BLaER1 treated with 17β-estradiol and CSF1 and Interleukin-3, amounts not matched to agents 10 nM and 100 nM (cell line): ENCODE results near the gene SMPD2.
A peak's percentile ranks its signal among the peaks of the same experiment; 100 is the strongest.

Experiments
- H3K27ac ChIP-seq, 11 experiments: shearing (Covaris generic); formaldehyde crosslinking; 2 replicates each; pipeline ENCODE4 v1.8.1; 2022
- H3K27me3 ChIP-seq, 11 experiments: shearing (Covaris generic); formaldehyde crosslinking; 2 replicates each; pipeline ENCODE4 v1.8.1; 2022
- H3K36me3 ChIP-seq, 11 experiments: shearing (Covaris generic); formaldehyde crosslinking; 2 replicates each; pipeline ENCODE4 v1.8.1; 2022
- H3K4me1 ChIP-seq, 10 experiments: shearing (Covaris generic); formaldehyde crosslinking; 2 replicates each; pipeline ENCODE4 v1.8.1; 2022
- H3K4me2 ChIP-seq, 11 experiments: shearing (Covaris generic); formaldehyde crosslinking; 2 replicates each; pipeline ENCODE4 v1.8.1; 2022
- H3K4me3 ChIP-seq, 10 experiments: shearing (Covaris generic); formaldehyde crosslinking; 2 replicates each; pipeline ENCODE4 v1.8.1; 2022
- H3K9ac ChIP-seq, 11 experiments: shearing (Covaris generic); formaldehyde crosslinking; 2 replicates each; pipeline ENCODE4 v1.8.1; 2022
- H3K9me3 ChIP-seq, 11 experiments: shearing (Covaris generic); formaldehyde crosslinking; replicated peaks in 1 of 11; 2 replicates each; pipeline ENCODE4 v1.8.1; 2022
- H4K20me1 ChIP-seq, 11 experiments: shearing (Covaris generic); formaldehyde crosslinking; 2 replicates each; pipeline ENCODE4 v1.8.1; 2022
- Cebpa-rat ChIP-seq, 11 experiments: shearing (Covaris generic); IDR thresholded peaks; 2 replicates each; pipeline ENCODE4 v1.8.1; 2022

The SMPD2 gene, protein sequence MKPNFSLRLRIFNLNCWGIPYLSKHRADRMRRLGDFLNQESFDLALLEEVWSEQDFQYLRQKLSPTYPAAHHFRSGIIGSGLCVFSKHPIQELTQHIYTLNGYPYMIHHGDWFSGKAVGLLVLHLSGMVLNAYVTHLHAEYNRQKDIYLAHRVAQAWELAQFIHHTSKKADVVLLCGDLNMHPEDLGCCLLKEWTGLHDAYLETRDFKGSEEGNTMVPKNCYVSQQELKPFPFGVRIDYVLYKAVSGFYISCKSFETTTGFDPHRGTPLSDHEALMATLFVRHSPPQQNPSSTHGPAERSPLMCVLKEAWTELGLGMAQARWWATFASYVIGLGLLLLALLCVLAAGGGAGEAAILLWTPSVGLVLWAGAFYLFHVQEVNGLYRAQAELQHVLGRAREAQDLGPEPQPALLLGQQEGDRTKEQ

DNA sequence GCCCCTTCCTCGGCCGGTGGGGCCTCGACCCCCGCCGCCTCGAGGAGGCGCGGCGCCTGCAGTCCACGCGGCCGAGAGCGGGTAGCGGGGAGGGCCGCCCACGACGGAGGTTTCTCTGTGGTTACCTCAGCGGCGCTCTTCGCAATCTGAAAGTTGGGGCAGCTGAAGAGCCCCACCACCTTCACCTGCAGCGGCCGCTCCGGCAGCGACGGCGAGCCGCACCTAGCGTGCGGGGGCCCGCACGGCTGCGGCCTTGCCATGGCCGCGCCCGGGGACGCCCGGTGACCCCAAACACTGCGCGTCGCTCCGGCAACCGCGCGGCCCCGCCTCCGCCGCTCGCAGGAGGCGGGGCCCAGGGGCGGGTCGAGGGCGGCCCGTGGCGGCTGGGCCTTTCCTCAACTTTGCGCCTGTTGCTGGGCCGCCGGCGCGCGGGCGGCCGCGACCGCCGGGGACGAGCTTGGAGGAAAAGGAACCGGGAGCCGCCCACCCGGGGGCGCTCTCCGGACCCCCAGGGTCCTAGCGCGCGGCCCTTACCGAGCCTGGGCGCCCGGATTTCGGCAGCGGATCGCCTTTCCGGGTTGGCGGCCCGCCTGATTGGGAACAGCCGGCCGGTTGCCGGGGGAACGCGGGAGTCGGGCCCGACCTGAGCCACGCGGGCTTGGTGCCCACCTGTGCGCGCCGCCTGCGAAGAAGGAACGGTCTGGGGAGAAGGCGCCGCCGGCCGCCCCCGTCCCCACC, at the start of gene SMPD2, which contains the start of gene PPIL6:
Gene SMPD2, plus strand, starts transcription at position 394 of the 738 bp plus-strand sequence. CDS start 398 bp downstream, outside the sequence.
Gene PPIL6, minus strand, starts transcription at position 298 of the 738 bp plus-strand sequence. Its CDS starts 38 bp downstream, at position 260.
- H3K27me3 ChIP-seq: peaks cover 0 to 8% (median 0%) of the 10 kb centered on the region in 11 experiments; a peak in 3 of 22 replicates
- no peaks in the 10 kb centered on the region for H3K9me3 ChIP-seq
- H3K36me3 ChIP-seq: peaks cover 31 to 37% (median 36%) of the 10 kb centered on the region in 11 experiments
- peaks cover 32 to 53% (median 42%) of the 10 kb centered on the region in 10 experiments for H3K4me1 ChIP-seq
- peaks cover 8 to 45% (median 40%) of the 10 kb centered on the region in 11 experiments; a peak in 16 of 22 replicates for H4K20me1 ChIP-seq
- H3K4me3 ChIP-seq: peak within 1 kb of the TSS; percentile 73 to 97 (median 84)
- H3K9ac ChIP-seq: peak within 1 kb of the TSS; percentile 87 to 98 (median 96)
- H3K4me2 ChIP-seq: peak within 1 kb of the TSS; percentile 87 to 99 (median 97)
- TF ChIP-seq Cebpa-rat (IDR thresholded peaks at IDR 0.05): no peak
- peak within 1 kb of the TSS; percentile 88 to 97 (median 94) for H3K27ac ChIP-seq

DNA sequence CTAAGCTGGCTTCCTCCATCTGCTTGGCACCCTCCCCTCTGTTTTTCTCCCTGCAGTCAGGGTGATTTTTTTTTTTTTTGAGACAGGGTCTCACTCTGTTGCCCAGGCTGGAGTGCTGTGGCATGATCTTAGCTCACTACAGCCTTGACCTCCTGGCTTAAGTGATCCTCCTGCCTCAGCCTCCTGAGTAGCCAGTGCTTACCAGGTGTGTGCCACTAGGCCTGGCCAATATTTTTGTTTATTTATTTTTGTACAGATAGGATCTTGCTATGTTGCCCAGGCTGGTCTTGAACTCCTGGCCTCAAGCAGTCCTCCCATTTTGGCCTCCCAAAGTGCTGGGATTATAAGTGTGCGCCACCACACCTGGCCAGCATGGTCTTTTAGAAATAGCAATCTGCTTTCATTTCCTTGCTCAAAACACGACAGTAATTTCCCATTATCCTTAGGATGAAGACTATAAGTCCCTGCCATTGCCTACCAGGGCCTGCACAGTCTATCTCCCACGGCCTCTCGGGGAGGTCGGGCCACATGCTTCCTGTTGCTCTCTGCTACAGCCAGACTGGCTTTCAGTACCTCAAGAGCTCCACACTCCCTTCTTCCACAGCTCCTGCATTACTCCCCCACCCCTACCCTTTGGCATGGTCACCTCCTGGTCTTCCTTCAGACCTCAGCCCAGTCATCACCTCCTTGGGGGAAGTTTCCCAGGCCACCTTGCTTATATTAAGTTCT, 47.2 kb upstream of the SMPD2 start:
- TF ChIP-seq Cebpa-rat (IDR thresholded peaks at IDR 0.05): no peak
- H3K27ac ChIP-seq: no peak overlapping the region
- no peaks in the 10 kb centered on the region for H3K36me3 ChIP-seq
- H3K4me1 ChIP-seq: peaks cover 0 to 17% (median 8%) of the 10 kb centered on the region in 10 experiments; a peak in 15 of 20 replicates
- no peak overlapping the region for H3K4me2 ChIP-seq
- no peak overlapping the region for H3K9ac ChIP-seq
- no peak overlapping the region for H3K4me3 ChIP-seq
- H3K27me3 ChIP-seq: no peaks in the 10 kb centered on the region
- no peaks in the 10 kb centered on the region for H4K20me1 ChIP-seq
- no peaks in the 10 kb centered on the region for H3K9me3 ChIP-seq

DNA sequence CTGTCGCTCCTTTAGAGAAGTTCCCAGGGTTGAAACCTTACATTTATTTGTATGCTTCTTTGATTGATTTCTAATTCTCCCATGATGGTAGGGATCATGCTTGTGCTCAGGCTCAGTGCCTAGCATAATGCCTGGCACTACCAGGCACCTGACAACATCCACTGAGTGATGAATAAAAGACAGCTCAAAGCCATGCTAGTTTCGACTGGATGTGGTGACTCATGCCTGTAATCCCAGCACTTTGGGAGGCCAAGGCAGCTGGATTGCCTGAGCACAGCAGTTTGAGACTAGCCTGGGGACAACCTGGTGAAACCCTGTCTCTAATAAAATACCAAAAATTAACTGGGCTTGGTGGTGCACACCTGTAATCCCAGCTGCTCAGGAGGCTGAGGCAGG, 46.6 kb upstream of the SMPD2 start:
- Histone ChIP-seq H3K9ac (no peak overlapping the region), H3K4me3 (no peak overlapping the region), H3K27me3 (no peaks in the 10 kb centered on the region), H3K27ac (no peak overlapping the region), H4K20me1 (no peaks in the 10 kb centered on the region), H3K4me2 (no peak overlapping the region), H3K4me1 (peaks cover 0 to 17% (median 8%) of the 10 kb centered on the region in 10 experiments; a peak in 15 of 20 replicates), H3K9me3 (no peaks in the 10 kb centered on the region), H3K36me3 (no peaks in the 10 kb centered on the region)
- no peak for TF ChIP-seq Cebpa-rat (IDR thresholded peaks at IDR 0.05)

DNA sequence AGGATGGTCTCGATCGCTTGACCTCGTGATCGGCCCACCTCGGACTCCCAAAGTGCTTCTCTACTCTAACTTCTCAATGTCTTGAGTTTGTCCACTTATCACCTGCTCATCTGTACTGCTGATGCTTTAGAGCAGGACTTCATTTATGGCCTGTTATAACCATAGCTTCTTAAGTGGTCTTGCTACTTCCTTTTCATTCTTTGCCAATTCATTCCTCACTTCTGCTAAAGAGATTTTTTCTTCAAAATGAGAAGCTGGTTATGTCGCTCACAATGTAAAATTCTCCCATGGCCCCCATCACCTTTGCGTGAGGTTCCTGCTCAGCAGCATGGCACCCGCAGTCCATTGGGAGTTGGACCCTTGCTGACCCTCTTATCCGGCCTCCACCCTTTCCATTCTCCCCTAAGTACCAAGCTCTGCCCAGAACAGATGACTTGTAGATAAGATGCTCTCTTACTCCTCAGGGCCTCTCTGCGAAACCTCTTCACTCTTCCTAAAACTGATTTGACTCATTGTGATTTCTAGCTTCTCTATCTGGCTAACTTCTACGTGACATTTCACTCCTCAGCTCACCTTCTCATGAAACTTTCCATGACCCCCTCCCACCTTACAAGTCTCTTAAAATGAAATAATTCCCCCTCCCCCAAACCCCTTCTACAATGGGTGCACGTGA, 44.3 kb upstream of the SMPD2 start:
- Histone ChIP-seq H3K27ac (no peak overlapping the region), H3K9ac (0 out of 22 replicates have a peak overlapping the region, but pooled peaks of 1 of the 11 experiments have one; percentile 29), H3K4me3 (no peak overlapping the region), H4K20me1 (no peaks in the 10 kb centered on the region), H3K4me2 (no peak overlapping the region), H3K4me1 (peaks cover 0 to 10% (median 0%) of the 10 kb centered on the region in 10 experiments; a peak in 4 of 20 replicates), H3K27me3 (no peaks in the 10 kb centered on the region), H3K9me3 (no peaks in the 10 kb centered on the region), H3K36me3 (no peaks in the 10 kb centered on the region)
- no peak for TF ChIP-seq Cebpa-rat (IDR thresholded peaks at IDR 0.05)

DNA sequence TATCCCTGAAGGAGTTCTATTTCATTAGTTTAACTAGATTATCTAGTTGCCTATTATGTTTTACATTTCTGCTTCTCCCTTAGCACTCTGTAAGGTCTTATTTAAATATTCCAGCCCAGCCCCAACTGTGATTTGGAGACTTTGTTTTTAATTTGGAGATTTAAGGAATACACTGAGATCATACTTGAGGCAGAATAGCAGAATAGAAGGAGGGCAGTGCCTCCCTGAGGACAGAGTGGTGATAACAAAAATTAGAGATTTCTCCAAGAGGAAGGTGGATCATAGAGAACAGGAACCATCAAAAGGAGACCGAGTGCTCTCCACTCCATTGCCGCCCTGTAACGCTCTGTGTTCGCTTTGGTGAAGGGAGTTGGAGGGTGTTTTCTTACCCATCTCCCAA, 43.5 kb upstream of the SMPD2 start:
- Histone ChIP-seq H3K9me3 (no peaks in the 10 kb centered on the region), H3K36me3 (no peaks in the 10 kb centered on the region), H3K9ac (no peak overlapping the region), H3K4me3 (no peak overlapping the region), H3K27ac (no peak overlapping the region), H4K20me1 (no peaks in the 10 kb centered on the region), H3K4me1 (peaks cover 0 to 10% (median 0%) of the 10 kb centered on the region in 10 experiments; a peak in 4 of 20 replicates), H3K4me2 (no peak overlapping the region), H3K27me3 (no peaks in the 10 kb centered on the region)
- no peak for TF ChIP-seq Cebpa-rat (IDR thresholded peaks at IDR 0.05)

DNA sequence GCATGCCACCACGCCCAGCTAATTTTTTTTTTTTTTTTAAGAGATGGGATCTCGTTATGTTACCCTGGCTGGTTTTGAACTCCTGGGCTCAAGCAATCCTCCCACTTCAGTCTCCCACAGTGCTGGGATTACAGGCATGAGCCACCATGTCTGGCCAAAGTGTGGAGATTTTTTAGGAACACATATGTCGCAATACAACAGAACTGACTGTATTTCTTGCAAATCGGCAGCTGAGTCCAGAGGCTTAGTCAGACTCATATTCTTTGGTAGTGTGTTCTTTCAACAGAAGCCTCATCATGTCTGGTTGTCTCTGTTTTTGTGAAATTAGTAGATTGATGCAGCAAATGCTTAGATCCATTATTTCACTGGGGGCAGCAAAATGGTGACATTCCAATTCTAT, 34.3 kb upstream of the SMPD2 start:
- H3K4me3 ChIP-seq: no peak overlapping the region
- no peaks in the 10 kb centered on the region for H4K20me1 ChIP-seq
- 0 out of 22 replicates have a peak overlapping the region, but pooled peaks of 2 of the 11 experiments have one; percentile 13 to 14 for H3K4me2 ChIP-seq
- no peak overlapping the region for H3K27ac ChIP-seq
- no peaks in the 10 kb centered on the region for H3K27me3 ChIP-seq
- no peaks in the 10 kb centered on the region; a peak in 1 of 22 replicates for H3K36me3 ChIP-seq
- peaks cover 0 to 6% (median 0%) of the 10 kb centered on the region in 11 experiments; a peak in 1 of 22 replicates for H3K9me3 ChIP-seq
- no peak overlapping the region for H3K9ac ChIP-seq
- peak in 10 of 11 experiments; percentile 39 to 87 (median 66); a peak in 15 of 22 replicates for TF ChIP-seq Cebpa-rat (IDR thresholded peaks at IDR 0.05)
- H3K4me1 ChIP-seq: peaks cover 0 to 9% (median 0%) of the 10 kb centered on the region in 10 experiments; a peak in 2 of 20 replicates

DNA sequence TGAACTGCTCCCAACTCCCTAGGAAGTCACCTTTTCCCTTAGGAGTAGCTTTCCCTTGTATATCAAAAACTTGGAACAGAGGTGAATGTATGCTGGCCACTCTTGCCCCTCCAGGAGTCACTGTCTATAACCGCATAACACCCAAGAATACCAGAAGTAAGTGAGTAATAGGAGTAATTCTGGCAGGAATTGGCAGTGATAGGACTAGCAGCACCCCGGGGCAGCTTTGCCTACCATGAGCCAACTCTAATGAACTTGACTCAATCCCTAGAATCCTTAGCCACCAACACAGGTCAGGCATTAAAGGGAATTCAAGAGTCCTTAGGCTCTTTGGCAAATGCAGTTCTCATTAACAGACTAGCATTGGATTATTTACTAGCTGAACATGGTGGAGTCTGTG, 29.5 kb upstream of the SMPD2 start:
- Histone ChIP-seq H3K4me1 (peaks cover 0 to 8% (median 0%) of the 10 kb centered on the region in 10 experiments; a peak in 2 of 20 replicates), H3K27me3 (no peaks in the 10 kb centered on the region), H3K4me3 (no peak overlapping the region), H3K9ac (no peak overlapping the region), H4K20me1 (no peaks in the 10 kb centered on the region), H3K4me2 (no peak overlapping the region), H3K27ac (no peak overlapping the region), H3K9me3 (peaks cover 0 to 10% (median 0%) of the 10 kb centered on the region in 11 experiments; a peak in 2 of 22 replicates), H3K36me3 (no peaks in the 10 kb centered on the region; a peak in 1 of 22 replicates)
- no peak for TF ChIP-seq Cebpa-rat (IDR thresholded peaks at IDR 0.05)

DNA sequence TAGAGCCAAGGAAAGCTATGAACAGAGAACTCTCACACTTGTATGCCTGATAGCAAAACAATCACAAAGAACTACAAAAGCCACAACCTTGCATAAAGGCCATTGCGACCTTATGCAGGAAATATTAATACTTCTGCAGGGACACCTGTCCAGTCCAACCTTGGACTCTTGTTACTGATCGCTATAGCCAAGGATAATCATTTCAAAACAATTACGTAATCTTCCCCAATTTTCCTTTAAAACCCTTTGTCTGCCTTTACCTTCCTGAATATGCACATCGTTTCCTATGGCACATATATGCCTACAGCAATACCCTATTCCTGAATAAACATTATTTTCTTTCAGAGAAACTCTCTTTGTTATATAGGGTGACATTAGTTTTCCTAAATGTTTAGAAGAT, 22.9 kb upstream of the SMPD2 start:
- Histone ChIP-seq H3K27ac (no peak overlapping the region), H3K27me3 (no peaks in the 10 kb centered on the region), H3K4me2 (no peak overlapping the region), H3K36me3 (no peaks in the 10 kb centered on the region), H4K20me1 (no peaks in the 10 kb centered on the region), H3K4me1 (peaks cover 0 to 9% (median 6%) of the 10 kb centered on the region in 10 experiments; a peak in 12 of 20 replicates), H3K9ac (no peak overlapping the region), H3K4me3 (no peak overlapping the region), H3K9me3 (peaks cover 0 to 10% (median 0%) of the 10 kb centered on the region in 11 experiments; a peak in 1 of 22 replicates)
- TF ChIP-seq Cebpa-rat (IDR thresholded peaks at IDR 0.05): peak in 2 of 11 experiments; percentile 27 to 35; a peak in 3 of 22 replicates
